Measurements from ENCODE around the gene RPL27. TPM values are rescaled to one million over a fixed set of nuclear protein-coding genes. Genes with fewer than 3 reads are reported as not detected.
A peak's percentile ranks its signal among the peaks of the same experiment; 100 is the strongest.

RPL27 gene
- total and polyA plus RNA-seq, 4 donors = 188 to 928 (median 442) TPM

DNA sequence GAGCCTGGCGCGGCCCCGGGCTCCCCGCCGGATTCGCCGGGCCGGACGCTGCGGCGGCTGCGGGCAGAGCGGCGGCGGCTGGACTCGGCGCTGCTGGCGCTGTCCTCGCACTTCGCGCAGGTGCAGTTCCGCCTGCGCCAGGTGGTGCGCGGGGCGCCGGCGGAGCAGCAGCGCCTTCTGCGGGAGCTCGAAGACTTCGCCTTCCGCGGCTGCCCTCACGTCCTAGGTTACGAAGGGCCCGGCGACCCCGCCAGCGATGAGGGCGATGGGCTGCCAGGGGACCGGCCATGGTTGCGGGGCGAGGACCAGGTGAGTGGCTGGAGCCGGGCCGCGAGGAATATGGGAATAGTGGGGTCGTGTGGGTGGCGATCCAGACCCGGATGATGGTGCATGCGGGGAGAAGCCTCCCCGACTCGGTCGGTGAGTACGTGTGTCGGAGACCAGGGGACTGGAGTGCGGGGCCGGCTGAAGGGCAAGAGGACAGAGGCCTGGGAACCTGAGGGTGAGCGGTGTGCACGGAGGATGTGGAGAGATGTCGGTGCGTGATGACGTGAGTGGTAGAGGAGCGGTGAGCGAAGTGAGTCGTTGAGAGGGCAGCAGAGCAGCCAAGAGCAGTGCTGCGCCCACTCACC is 17.3 kb upstream of the RPL27 start:
- under 1% methylated on average over 67 of the region's 67 CpGs for WGBS
- peak overlapping the region; percentile 50 to 93 (median 80) for H3K4me3 ChIP-seq (ENCODE audit: low read depth in 1 of 3, low read length in 3 of 3)
- no peaks in the 10 kb centered on the region for H3K9me3 ChIP-seq (ENCODE audit: control insufficient read depth in 4 of 4, low read length in 3 of 4)
- TF ChIP-seq HNF4G (IDR thresholded peaks at IDR 0.05) (no peak), RAD21 (IDR thresholded peaks at IDR 0.05) (peak in 1 of 2 donors; percentile 9)
- DNase-seq (ENCODE audit: low spot score) = peak; percentile 48
- H3K4me1 ChIP-seq (ENCODE audit: control insufficient read depth in 4 of 4, insufficient read depth in 4 of 4, low read length in 3 of 4) = peaks cover 8 to 24% (median 20%) of the 10 kb centered on the region in 4 donors
- peak overlapping the region; percentile 50 to 58 for H3K27ac ChIP-seq (ENCODE audit: low read depth in 1 of 2, low read length in 2 of 2)
- no peaks in the 10 kb centered on the region for H3K27me3 ChIP-seq (ENCODE audit: control insufficient read depth in 4 of 4, insufficient read depth in 4 of 4, low read length in 3 of 4)
- H3K36me3 ChIP-seq (ENCODE audit: control insufficient read depth in 4 of 4, insufficient read depth in 3 of 4, low read depth in 1 of 4, low read length in 3 of 4) = no peaks in the 10 kb centered on the region
- peak overlapping the region; percentile 50 to 70 for H3K9ac ChIP-seq (ENCODE audit: low read depth in 1 of 2, low read length in 2 of 2)

DNA sequence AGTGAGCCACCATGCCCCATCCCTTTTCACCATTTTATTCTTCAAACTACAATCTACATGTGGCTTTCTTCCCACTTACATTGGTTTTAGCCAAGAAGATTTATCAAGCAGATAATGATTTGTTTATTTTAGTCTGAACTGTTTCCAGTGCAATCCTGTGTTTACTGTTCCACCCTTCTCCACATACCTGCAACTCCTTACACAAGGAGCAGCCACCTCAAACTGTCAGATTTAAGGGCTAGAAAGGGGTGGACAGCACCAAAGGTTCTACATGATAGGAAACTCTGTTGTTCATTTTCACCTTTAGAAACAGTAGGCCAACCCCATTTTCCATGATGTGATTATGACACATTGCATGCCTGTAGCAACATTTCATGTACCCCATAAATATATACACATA is 16.0 kb upstream of the RPL27 start:
- TF ChIP-seq ATF3 (IDR thresholded peaks at IDR 0.05) = no peak
- no peak for TF ChIP-seq EGR1 (IDR thresholded peaks at IDR 0.05; ENCODE audit: low read depth in 2 of 2)
- no peak for TF ChIP-seq SP1 (IDR thresholded peaks at IDR 0.05)
- TF ChIP-seq TAF1 (conservative IDR thresholded peaks at IDR 0.05) = no peak
- TF ChIP-seq RAD21 (IDR thresholded peaks at IDR 0.05) = no peak
- no peak for TF ChIP-seq FOXA1 (IDR thresholded peaks at IDR 0.05)
- TF ChIP-seq, protein P1, sequence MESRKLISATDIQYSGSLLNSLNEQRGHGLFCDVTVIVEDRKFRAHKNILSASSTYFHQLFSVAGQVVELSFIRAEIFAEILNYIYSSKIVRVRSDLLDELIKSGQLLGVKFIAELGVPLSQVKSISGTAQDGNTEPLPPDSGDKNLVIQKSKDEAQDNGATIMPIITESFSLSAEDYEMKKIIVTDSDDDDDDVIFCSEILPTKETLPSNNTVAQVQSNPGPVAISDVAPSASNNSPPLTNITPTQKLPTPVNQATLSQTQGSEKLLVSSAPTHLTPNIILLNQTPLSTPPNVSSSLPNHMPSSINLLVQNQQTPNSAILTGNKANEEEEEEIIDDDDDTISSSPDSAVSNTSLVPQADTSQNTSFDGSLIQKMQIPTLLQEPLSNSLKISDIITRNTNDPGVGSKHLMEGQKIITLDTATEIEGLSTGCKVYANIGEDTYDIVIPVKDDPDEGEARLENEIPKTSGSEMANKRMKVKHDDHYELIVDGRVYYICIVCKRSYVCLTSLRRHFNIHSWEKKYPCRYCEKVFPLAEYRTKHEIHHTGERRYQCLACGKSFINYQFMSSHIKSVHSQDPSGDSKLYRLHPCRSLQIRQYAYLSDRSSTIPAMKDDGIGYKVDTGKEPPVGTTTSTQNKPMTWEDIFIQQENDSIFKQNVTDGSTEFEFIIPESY (IDR thresholded peaks at IDR 0.05) = no peak
- H3K9me3 ChIP-seq (ENCODE audit: control insufficient read depth in 4 of 4, low read length in 3 of 4) = no peaks in the 10 kb centered on the region
- H3K27ac ChIP-seq (ENCODE audit: low read depth in 1 of 2, low read length in 2 of 2) = no peak overlapping the region
- DNase-seq (ENCODE audit: low spot score) = no peak
- peaks cover 1 to 9% (median 2%) of the 10 kb centered on the region in 4 donors for H3K36me3 ChIP-seq (ENCODE audit: control insufficient read depth in 4 of 4, insufficient read depth in 3 of 4, low read depth in 1 of 4, low read length in 3 of 4)
- H3K9ac ChIP-seq (ENCODE audit: low read depth in 1 of 2, low read length in 2 of 2) = no peak overlapping the region
- no peaks in the 10 kb centered on the region for H3K27me3 ChIP-seq (ENCODE audit: control insufficient read depth in 4 of 4, insufficient read depth in 4 of 4, low read length in 3 of 4)
- peaks cover 8 to 24% (median 20%) of the 10 kb centered on the region in 4 donors for H3K4me1 ChIP-seq (ENCODE audit: control insufficient read depth in 4 of 4, insufficient read depth in 4 of 4, low read length in 3 of 4)
- H3K4me3 ChIP-seq (ENCODE audit: low read depth in 1 of 3, low read length in 3 of 3) = no peak overlapping the region

DNA sequence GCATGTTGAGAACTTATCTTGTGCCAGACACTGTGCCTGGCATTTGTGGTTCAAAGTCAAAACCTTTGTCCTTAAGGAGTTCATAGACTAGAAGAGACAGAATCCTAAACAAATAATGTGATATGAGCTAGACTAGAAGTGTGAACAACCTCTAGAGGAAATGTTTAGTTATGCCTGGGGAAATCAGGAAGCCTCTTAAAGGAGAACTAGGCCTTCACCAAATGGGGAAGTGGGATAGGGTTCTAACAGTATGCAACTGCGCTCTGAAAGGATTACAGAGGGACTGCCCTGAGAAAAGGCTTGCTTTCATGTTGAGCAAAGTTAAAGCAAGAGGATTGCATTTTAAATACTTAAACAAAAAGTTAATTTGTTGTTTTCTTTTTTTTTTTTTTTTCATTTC is 13.0 kb upstream of the RPL27 start:
- TF ChIP-seq SP1 (IDR thresholded peaks at IDR 0.05) (no peak), FOXA2 (IDR thresholded peaks at IDR 0.05) (no peak), FOXA1 (IDR thresholded peaks at IDR 0.05) (no peak)
- 0% methylated on average over 1 of the region's 1 CpG for WGBS
- Histone ChIP-seq H3K36me3 (ENCODE audit: control insufficient read depth in 4 of 4, insufficient read depth in 3 of 4, low read depth in 1 of 4, low read length in 3 of 4) (peaks cover 10 to 25% (median 16%) of the 10 kb centered on the region in 4 donors), H3K4me1 (ENCODE audit: control insufficient read depth in 4 of 4, insufficient read depth in 4 of 4, low read length in 3 of 4) (peaks cover 5 to 18% (median 15%) of the 10 kb centered on the region in 4 donors), H3K27ac (ENCODE audit: low read depth in 1 of 2, low read length in 2 of 2) (no peak overlapping the region), H3K27me3 (ENCODE audit: control insufficient read depth in 4 of 4, insufficient read depth in 4 of 4, low read length in 3 of 4) (no peaks in the 10 kb centered on the region), H3K9ac (ENCODE audit: low read depth in 1 of 2, low read length in 2 of 2) (no peak overlapping the region), H3K4me3 (ENCODE audit: low read depth in 1 of 3, low read length in 3 of 3) (no peak overlapping the region), H3K9me3 (ENCODE audit: control insufficient read depth in 4 of 4, low read length in 3 of 4) (no peaks in the 10 kb centered on the region)
- DNase-seq (ENCODE audit: low spot score) = no peak

GRCh38 chr17:42989141-42989540 is 9.1 kb upstream of the RPL27 start:
- Histone ChIP-seq H3K9me3 (ENCODE audit: control insufficient read depth in 4 of 4, low read length in 3 of 4) (no peaks in the 10 kb centered on the region), H3K9ac (ENCODE audit: low read depth in 1 of 2, low read length in 2 of 2) (no peak overlapping the region), H3K36me3 (ENCODE audit: control insufficient read depth in 4 of 4, insufficient read depth in 3 of 4, low read depth in 1 of 4, low read length in 3 of 4) (peaks cover 24 to 50% (median 36%) of the 10 kb centered on the region in 4 donors), H3K27me3 (ENCODE audit: control insufficient read depth in 4 of 4, insufficient read depth in 4 of 4, low read length in 3 of 4) (no peaks in the 10 kb centered on the region), H3K4me1 (ENCODE audit: control insufficient read depth in 4 of 4, insufficient read depth in 4 of 4, low read length in 3 of 4) (no peaks in the 10 kb centered on the region), H3K27ac (ENCODE audit: low read depth in 1 of 2, low read length in 2 of 2) (no peak overlapping the region), H3K4me3 (ENCODE audit: low read depth in 1 of 3, low read length in 3 of 3) (no peak overlapping the region)
- WGBS = 96% methylated on average over 5 of the region's 5 CpGs
- DNase-seq (ENCODE audit: low spot score) = no peak
- TF ChIP-seq EGR1 (IDR thresholded peaks at IDR 0.05; ENCODE audit: low read depth in 2 of 2) = no peak
- TF ChIP-seq, protein P1 (IDR thresholded peaks at IDR 0.05) = no peak
- TF ChIP-seq CTCF (IDR thresholded peaks at IDR 0.05; ENCODE audit: low read depth, low read length, missing input control) = no peak
- no peak for TF ChIP-seq FOXA2 (IDR thresholded peaks at IDR 0.05)
- no peak for TF ChIP-seq ATF3 (IDR thresholded peaks at IDR 0.05)
- no peak for TF ChIP-seq HNF4A (conservative IDR thresholded peaks at IDR 0.05)
- no peak for TF ChIP-seq RAD21 (IDR thresholded peaks at IDR 0.05)
- no peak for TF ChIP-seq RXRA (IDR thresholded peaks at IDR 0.05)
